22Rv1 (cell line): ENCODE results near the gene CHD6.

Source experiments
- H3K27ac ChIP-seq: fragments of 450-650 bp; 2 replicates; pipeline ENCODE4 v1.5.1; 2017
- ZFX ChIP-seq: fragments of 450-650 bp; IDR thresholded peaks from 2 replicates; pipeline ENCODE4 v1.6.1; 2017; ENCODE audit warnings: antibody characterized with exemption, borderline replicate concordance
- TF ChIP-seq, protein P1 (sequence below): fragments of 450-650 bp; IDR thresholded peaks from 2 replicates; pipeline ENCODE4 v1.5.1; 2017; ENCODE audit warnings: mild to moderate bottlenecking

The CHD6 gene

GRCh38 chr20:41361757-41362747 is 256.1 kb downstream of the CHD6 start:
- TF ChIP-seq ZFX: no peak
- TF ChIP-seq, protein P1, sequence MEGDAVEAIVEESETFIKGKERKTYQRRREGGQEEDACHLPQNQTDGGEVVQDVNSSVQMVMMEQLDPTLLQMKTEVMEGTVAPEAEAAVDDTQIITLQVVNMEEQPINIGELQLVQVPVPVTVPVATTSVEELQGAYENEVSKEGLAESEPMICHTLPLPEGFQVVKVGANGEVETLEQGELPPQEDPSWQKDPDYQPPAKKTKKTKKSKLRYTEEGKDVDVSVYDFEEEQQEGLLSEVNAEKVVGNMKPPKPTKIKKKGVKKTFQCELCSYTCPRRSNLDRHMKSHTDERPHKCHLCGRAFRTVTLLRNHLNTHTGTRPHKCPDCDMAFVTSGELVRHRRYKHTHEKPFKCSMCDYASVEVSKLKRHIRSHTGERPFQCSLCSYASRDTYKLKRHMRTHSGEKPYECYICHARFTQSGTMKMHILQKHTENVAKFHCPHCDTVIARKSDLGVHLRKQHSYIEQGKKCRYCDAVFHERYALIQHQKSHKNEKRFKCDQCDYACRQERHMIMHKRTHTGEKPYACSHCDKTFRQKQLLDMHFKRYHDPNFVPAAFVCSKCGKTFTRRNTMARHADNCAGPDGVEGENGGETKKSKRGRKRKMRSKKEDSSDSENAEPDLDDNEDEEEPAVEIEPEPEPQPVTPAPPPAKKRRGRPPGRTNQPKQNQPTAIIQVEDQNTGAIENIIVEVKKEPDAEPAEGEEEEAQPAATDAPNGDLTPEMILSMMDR: no peak
- H3K27ac ChIP-seq: no peak overlapping the region

DNA sequence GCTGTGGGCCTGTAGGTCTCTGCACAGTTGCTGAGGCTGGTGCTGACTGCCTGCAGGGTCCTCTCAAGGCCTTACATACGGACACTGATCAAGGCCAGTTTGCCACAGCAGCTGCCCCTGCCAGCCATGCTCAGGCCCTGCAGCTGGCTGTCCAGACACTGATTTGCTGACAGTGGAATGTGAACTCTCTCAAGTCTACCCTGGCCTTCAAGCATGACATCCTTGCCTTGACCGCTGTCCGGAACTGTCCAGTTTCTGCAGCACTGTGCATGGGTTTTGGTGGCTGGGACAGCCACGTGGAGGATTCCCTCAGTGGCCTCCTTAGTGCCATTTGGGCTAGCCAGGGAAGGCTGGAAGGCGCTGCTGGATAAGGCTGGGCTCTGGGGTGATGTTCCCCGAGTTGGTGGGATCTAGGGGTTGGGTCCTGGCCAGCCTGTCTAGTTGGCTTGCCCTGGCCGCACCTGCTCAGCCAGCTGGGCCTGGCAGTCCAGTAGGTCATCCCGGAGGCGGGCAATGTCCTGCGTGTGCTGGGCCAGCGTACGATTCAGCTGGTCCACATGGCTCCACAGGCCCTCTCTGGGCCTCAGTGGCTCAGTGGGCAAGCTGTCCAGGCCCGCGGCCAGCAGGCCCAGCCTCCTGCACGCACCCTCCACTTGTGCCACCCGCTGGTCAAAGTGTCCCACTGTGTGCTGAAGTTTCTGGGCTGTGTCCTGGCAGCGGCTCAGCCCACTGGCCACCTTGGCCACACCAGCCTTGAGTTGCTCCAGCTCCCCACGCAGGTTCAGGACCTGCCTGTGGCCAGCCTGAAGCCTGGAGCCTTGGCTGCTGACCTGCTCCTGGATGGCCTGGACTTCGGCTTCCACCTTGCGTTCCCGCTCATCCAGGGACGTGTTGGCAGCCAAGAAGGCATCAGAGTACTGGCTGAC is 257.1 kb downstream of the CHD6 start:
- no peak for TF ChIP-seq ZFX
- TF ChIP-seq, protein P1: no peak

DNA sequence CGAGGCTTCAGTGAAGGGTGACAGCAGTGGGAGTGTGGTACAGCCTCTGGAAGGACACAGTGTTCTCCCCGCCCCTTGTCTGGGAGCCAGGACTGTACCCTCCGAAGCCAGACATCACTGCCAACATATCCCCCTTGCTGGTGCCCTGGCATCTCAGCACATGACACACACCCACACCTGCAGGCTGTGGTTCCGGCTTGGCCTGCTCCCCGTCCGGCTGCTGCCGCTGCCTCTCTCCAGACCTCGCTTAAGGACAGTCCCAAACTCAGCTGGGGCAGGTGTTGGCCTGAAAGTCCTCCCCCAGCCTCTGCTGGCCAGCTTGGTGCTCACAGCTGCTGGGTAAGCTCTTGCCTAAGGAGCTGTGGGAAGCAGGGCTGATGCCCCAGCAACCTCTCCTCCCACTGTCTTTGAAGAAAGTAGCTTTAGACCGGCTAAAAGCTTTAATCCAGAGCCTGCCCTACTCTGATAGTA is 258.6 kb downstream of the CHD6 start:
- TF ChIP-seq, protein P1: no peak
- TF ChIP-seq ZFX: no peak

More for the DNA sequence above, 257.1 kb downstream of the CHD6 start:
- H3K27ac ChIP-seq: no peak overlapping the region

GRCh38 chr20:41358717-41359116 is 259.5 kb downstream of the CHD6 start:
- H3K27ac ChIP-seq: no peak overlapping the region
- TF ChIP-seq, protein P1: no peak
- no peak for TF ChIP-seq ZFX

More for the DNA sequence above, 258.6 kb downstream of the CHD6 start:
- H3K27ac ChIP-seq: no peak overlapping the region

- no peak for TF ChIP-seq ZFX
- TF ChIP-seq, protein P1: no peak
Measured at GRCh38 chr20:41358230-41358629, 259.9 kb downstream of the CHD6 start.

GRCh38 chr20:41357424-41358163 is 260.6 kb downstream of the CHD6 start:
- no peak overlapping the region for H3K27ac ChIP-seq

More at GRCh38 chr20:41358230-41358629, 259.9 kb downstream of the CHD6 start:
- no peak overlapping the region for H3K27ac ChIP-seq

More at GRCh38 chr20:41357424-41358163, 260.6 kb downstream of the CHD6 start:
- TF ChIP-seq, protein P1: no peak
- no peak for TF ChIP-seq ZFX
